Activated T-helper 1 cell treated with anti-CD3 and anti-CD28 coated beads, Interleukin-12 subunit alpha, Interleukin-12 subunit beta, Interleukin-2, Interleukin-4 antibody, amounts not matched to agents 30 ng/mL and 10 ng/mL and 1 ng/mL, durations not matched to agents 14 hours and 24 hours and 36 hours (primary cell): ENCODE results near the gene ITGAD. TPM values are rescaled to one million over a fixed set of nuclear protein-coding genes. Genes with fewer than 3 reads are reported as not detected.
"Not testable (repeated sequence)": the region's sequence is repeated elsewhere in the genome, so short reads cannot be mapped to it uniquely, and the experiment has no call there.

Source experiments
- DNase-seq: peaks from one replicate; pipeline ENCODE4 v3.0.0; 2021; ENCODE audit warnings: low spot score
- H3K27ac Mint-ChIP-seq: one replicate; pipeline ENCODE4 v1.8.0; 2021; ENCODE audit warnings: mild to moderate bottlenecking, mixed read lengths
- H3K27me3 Mint-ChIP-seq: one replicate; pipeline ENCODE4 v1.8.0; 2022; ENCODE audit warnings: mild to moderate bottlenecking, moderate library complexity, mixed read lengths; ENCODE audit not compliant: insufficient read depth
- H3K36me3 Mint-ChIP-seq: one replicate; pipeline ENCODE4 v1.8.0; 2021; ENCODE audit warnings: low read depth, mixed read lengths
- H3K4me1 Mint-ChIP-seq: one replicate; pipeline ENCODE4 v1.8.0; 2021; ENCODE audit warnings: low read depth, mixed read lengths
- H3K4me3 Mint-ChIP-seq: one replicate; pipeline ENCODE4 v1.8.0; 2021; ENCODE audit warnings: mild to moderate bottlenecking, moderate library complexity, mixed read lengths
- H3K9me3 Mint-ChIP-seq: one replicate; pipeline ENCODE4 v1.8.0; 2021; ENCODE audit warnings: mixed read lengths
- intact Hi-C: fragments of 100-400 bp; cut with micrococcal nuclease; formaldehyde crosslinking; loops from one replicate; pipeline ENCODE4 v1.15.1; 2024
- total RNA-seq: library from RNA; stranded (reverse); gene quantifications from 2 replicates; pipeline ENCODE4 v1.2.3, GENCODE V29; 2022

Gene ITGAD
- total RNA-seq, 1 donor from 2014 or later: not detected

DNA sequence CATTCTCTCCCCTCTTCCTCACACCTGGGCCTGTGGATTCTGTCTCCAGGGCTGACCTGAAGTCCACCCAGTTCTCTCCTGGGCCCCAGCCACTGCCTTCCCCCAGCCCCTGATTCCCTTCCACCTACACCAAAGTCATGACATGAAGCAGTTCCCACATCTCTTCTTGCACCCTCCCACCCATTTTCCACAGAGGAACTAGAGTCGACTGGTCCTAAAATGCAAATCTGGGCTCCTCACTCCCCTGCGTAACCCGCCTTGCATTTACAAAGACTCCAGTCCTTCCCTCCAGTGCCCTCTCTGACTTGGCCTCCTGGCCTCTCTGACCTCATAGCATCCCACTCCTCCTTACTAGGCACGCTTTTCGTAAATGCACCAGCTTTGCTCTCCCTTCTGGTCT lies 20.2 kb downstream of the ITGAD start:
- H3K4me1 Mint-ChIP-seq: peaks cover 39% of the 10 kb centered on the region

GRCh38 chr16:31413943-31414342 lies 20.8 kb downstream of the ITGAD start:
- intact Hi-C loops: no loop called here
- Mint-ChIP-seq H3K4me1 (peaks cover 41% of the 10 kb centered on the region), H3K36me3 (no peaks in the 10 kb centered on the region), H3K4me3 (no peak overlapping the region), H3K9me3 (no peaks in the 10 kb centered on the region), H3K27me3 (peaks cover 15% of the 10 kb centered on the region), H3K27ac (no peak overlapping the region)
- DNase-seq: no peak

More for the DNA sequence above, 20.2 kb downstream of the ITGAD start:
- H3K27ac Mint-ChIP-seq: no peak overlapping the region
- DNase-seq: no peak
- intact Hi-C loops: no loop called here
- H3K36me3 Mint-ChIP-seq: no peaks in the 10 kb centered on the region
- peaks cover 19% of the 10 kb centered on the region for H3K27me3 Mint-ChIP-seq
- H3K4me3 Mint-ChIP-seq: no peak overlapping the region
- no peaks in the 10 kb centered on the region for H3K9me3 Mint-ChIP-seq

DNA sequence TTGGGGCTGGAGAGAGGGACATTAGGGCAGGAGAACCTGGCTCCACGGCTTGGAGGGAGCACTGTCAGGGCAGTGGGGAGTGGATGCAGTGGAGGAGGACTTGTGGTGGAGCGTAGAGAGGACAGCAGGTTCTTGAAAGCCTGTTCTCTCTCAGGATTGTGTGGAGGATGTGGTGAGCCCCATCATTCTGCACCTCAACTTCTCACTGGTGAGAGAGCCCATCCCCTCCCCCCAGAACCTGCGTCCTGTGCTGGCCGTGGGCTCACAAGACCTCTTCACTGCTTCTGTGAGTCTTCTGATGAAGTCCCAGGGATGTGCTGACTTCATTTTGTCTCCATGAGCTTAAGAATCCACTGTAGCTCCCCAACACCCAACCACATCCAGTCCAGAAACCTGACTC lies 21.6 kb downstream of the ITGAD start:
- Mint-ChIP-seq H3K27me3 (peaks cover 12% of the 10 kb centered on the region), H3K4me3 (no peak overlapping the region), H3K36me3 (no peaks in the 10 kb centered on the region), H3K4me1 (peaks cover 45% of the 10 kb centered on the region), H3K9me3 (no peaks in the 10 kb centered on the region), H3K27ac (peak overlapping the region; percentile 35)
- intact Hi-C loops: no loop called here
- no peak for DNase-seq

- Mint-ChIP-seq H3K27me3 (peaks cover 8% of the 10 kb centered on the region), H3K27ac (no peak overlapping the region), H3K4me3 (no peak overlapping the region), H3K9me3 (no peaks in the 10 kb centered on the region), H3K36me3 (peaks cover 3% of the 10 kb centered on the region), H3K4me1 (peaks cover 61% of the 10 kb centered on the region)
- DNase-seq: no peak
- intact Hi-C loops: no loop called here
Measured at GRCh38 chr16:31416371-31416770, 23.2 kb downstream of the ITGAD start.

GRCh38 chr16:31417036-31417435 lies 23.9 kb downstream of the ITGAD start:
- H3K27me3 Mint-ChIP-seq, H3K27ac Mint-ChIP-seq, H3K9me3 Mint-ChIP-seq, H3K4me3 Mint-ChIP-seq, H3K36me3 Mint-ChIP-seq, intact Hi-C loops, DNase-seq: not testable (repeated sequence)
- peaks cover 65% of the 10 kb centered on the region for H3K4me1 Mint-ChIP-seq

DNA sequence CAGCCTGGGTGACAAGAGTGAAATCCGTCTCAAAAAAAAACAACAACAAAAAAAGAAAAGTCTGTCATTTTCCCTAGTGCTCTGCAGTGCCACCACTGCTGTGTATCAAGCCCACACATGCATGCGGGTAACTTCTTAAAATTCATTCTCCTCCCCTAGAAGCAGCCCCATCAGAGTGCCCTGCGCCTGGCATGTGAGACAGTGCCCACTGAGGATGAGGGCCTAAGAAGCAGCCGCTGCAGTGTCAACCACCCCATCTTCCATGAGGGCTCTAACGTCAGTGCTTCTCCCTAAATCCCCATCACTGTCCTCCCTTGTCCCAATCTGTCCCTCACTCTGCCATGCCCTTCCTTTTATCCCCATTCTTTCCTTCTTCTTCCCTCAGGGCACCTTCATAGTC lies 24.8 kb downstream of the ITGAD start:
- Mint-ChIP-seq H3K27me3 (peaks cover 3% of the 10 kb centered on the region), H3K9me3 (no peaks in the 10 kb centered on the region), H3K4me3 (no peak overlapping the region), H3K27ac (no peak overlapping the region), H3K36me3 (peaks cover 3% of the 10 kb centered on the region), H3K4me1 (peaks cover 73% of the 10 kb centered on the region)
- intact Hi-C loops: no loop called here
- DNase-seq: no peak

GRCh38 chr16:31420037-31420436 lies 26.9 kb downstream of the ITGAD start:
- intact Hi-C loops: loop anchor here (2.0 to 5.0 kb wide), 4 partner anchors 17 to 243 kb away; partner anchors contain the start of genes ITGAX and ZNF843
- peak overlapping the region; percentile 88 for H3K27ac Mint-ChIP-seq
- peak; percentile 21 for DNase-seq
- H3K4me3 Mint-ChIP-seq: peak overlapping the region; percentile 60
- H3K4me1 Mint-ChIP-seq: peaks cover 73% of the 10 kb centered on the region
- peaks cover 4% of the 10 kb centered on the region for H3K27me3 Mint-ChIP-seq
- H3K36me3 Mint-ChIP-seq: peaks cover 5% of the 10 kb centered on the region
- H3K9me3 Mint-ChIP-seq: peaks cover 3% of the 10 kb centered on the region

GRCh38 chr16:31421587-31421986 lies 28.5 kb downstream of the ITGAD start:
- H3K9me3 Mint-ChIP-seq: peaks cover 3% of the 10 kb centered on the region
- peak overlapping the region; percentile 44 for H3K4me3 Mint-ChIP-seq
- peak overlapping the region; percentile 77 for H3K27ac Mint-ChIP-seq
- peaks cover 2% of the 10 kb centered on the region for H3K27me3 Mint-ChIP-seq
- intact Hi-C loops: loop anchor here (1.0 to 5.0 kb wide), 8 partner anchors 8 to 244 kb away; partner anchors contain the start of genes ITGAX and ZNF843
- peak; percentile 69 for DNase-seq
- peaks cover 5% of the 10 kb centered on the region for H3K36me3 Mint-ChIP-seq
- peaks cover 62% of the 10 kb centered on the region for H3K4me1 Mint-ChIP-seq

- peaks cover 3% of the 10 kb centered on the region for H3K27me3 Mint-ChIP-seq
- peaks cover 5% of the 10 kb centered on the region for H3K36me3 Mint-ChIP-seq
- H3K9me3 Mint-ChIP-seq: peaks cover 3% of the 10 kb centered on the region
- peak overlapping the region; percentile 76 for H3K27ac Mint-ChIP-seq
- peak overlapping the region; percentile 63 for H3K4me3 Mint-ChIP-seq
- H3K4me1 Mint-ChIP-seq: peaks cover 55% of the 10 kb centered on the region
- intact Hi-C loops: loop anchor here (5.0 kb wide), 1 partner anchor 246 kb away; no protein-coding TSS in a partner anchor
- no peak for DNase-seq
Measured at GRCh38 chr16:31423241-31423640, 30.1 kb downstream of the ITGAD start.

DNA sequence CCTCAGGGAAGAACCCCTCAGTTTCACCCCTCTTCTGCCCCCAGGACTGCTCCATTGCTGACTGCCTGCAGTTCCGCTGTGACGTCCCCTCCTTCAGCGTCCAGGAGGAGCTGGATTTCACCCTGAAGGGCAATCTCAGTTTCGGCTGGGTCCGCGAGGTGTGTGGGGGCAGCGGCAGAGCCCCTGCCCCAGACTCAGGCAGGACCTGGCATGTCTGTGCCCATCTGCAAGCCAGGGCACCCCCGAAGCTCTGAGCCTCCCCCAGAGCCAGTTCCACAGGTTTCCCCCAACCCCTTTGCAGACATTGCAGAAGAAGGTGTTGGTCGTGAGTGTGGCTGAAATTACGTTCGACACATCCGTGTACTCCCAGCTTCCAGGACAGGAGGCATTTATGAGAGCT lies 30.7 kb downstream of the ITGAD start:
- Mint-ChIP-seq H3K4me3 (no peak overlapping the region), H3K4me1 (peaks cover 55% of the 10 kb centered on the region), H3K27ac (no peak overlapping the region), H3K36me3 (peaks cover 5% of the 10 kb centered on the region), H3K9me3 (peaks cover 3% of the 10 kb centered on the region), H3K27me3 (peaks cover 5% of the 10 kb centered on the region)
- no peak for DNase-seq
- intact Hi-C loops: loop anchor here (5.0 kb wide), 1 partner anchor 246 kb away; no protein-coding TSS in a partner anchor

- DNase-seq: peak; percentile 47
- Mint-ChIP-seq H3K4me3 (no peak overlapping the region), H3K27ac (no peak overlapping the region), H3K4me1 (peaks cover 42% of the 10 kb centered on the region), H3K9me3 (peaks cover 3% of the 10 kb centered on the region), H3K27me3 (peaks cover 5% of the 10 kb centered on the region), H3K36me3 (peaks cover 2% of the 10 kb centered on the region)
- intact Hi-C loops: loop anchor here (2.0 kb wide), 1 partner anchor 31 kb away; the partner anchor contains the start of gene ARMC5
Measured at GRCh38 chr16:31427441-31428278, 34.5 kb downstream of the ITGAD start.

DNA sequence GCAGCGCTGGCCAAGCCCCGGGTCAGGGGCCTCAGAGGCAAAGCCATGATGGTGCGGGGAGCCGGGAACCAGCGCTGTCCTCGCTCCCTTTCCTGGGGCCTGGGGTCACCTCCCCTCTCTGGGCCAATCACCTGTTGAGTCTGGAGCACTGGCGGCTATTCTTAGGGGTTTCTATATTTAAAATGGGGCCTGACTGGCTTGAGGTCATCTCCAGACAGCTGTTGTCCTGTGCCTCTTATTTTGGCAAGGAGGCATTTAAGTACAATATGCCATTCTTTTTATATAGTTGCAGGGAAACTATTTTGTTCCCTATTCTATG lies 35.1 kb downstream of the ITGAD start, which contains the start of gene COX6A2:
COX6A2 (minus strand) TSS at position 82 of the 319 bp plus-strand sequence; CDS start at position 47, 35 bp downstream.
- no peak within 1 kb of the TSS for H3K4me3 Mint-ChIP-seq
- intact Hi-C loops: no loop called here
- H3K27me3 Mint-ChIP-seq: peaks cover 5% of the 10 kb centered on the region
- DNase-seq: no peak
- peaks cover 2% of the 10 kb centered on the region for H3K36me3 Mint-ChIP-seq
- H3K4me1 Mint-ChIP-seq: peaks cover 36% of the 10 kb centered on the region
- peaks cover 3% of the 10 kb centered on the region for H3K9me3 Mint-ChIP-seq
- H3K27ac Mint-ChIP-seq: peak within 1 kb of the TSS; percentile 45

GRCh38 chr16:31428638-31429247 lies 35.6 kb downstream of the ITGAD start:
- Mint-ChIP-seq H3K9me3 (no peaks in the 10 kb centered on the region), H3K27ac (no peak overlapping the region), H3K36me3 (no peaks in the 10 kb centered on the region), H3K4me1 (peaks cover 31% of the 10 kb centered on the region), H3K27me3 (peaks cover 2% of the 10 kb centered on the region), H3K4me3 (no peak overlapping the region)
- DNase-seq: no peak
- intact Hi-C loops: loop anchor here (1.0 kb wide), 1 partner anchor 7 kb away; no protein-coding TSS in a partner anchor
